HG03039 (cell line): Measurements from ENCODE around the gene NLRP11.

Experiments
- ATAC-seq: cut with Tn5 transposase; IDR thresholded peaks from one replicate; pipeline ENCODE4 v1.9.1; 2021; ENCODE audit warnings: mild to moderate bottlenecking, moderate library complexity; ENCODE audit not compliant: unreplicated experiment

Gene NLRP11

DNA sequence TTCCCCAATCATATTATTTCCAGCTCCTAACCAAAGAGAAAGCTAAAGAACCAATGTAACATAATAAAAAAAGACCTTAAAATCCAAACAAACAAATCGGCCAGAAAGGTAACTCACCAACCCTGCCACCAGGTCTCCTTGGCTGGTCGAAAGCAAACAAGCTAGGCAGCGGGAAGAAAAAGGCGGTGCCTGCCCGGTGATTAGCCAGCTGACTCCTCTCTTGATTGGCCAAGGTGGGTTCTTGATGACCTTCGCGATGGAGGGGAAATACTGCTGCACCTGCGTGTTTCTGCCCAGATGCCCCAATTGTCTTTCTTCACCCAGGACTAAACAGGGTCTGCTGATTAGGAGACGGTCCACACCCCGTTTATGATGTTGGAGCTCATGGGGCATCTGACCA is at the start of gene NLRP11:
Gene NLRP11, minus strand, starts transcription at position 154 of the 400 bp plus-strand sequence. CDS start 13,825 bp downstream, outside the sequence.
- ATAC-seq, result no peak

DNA sequence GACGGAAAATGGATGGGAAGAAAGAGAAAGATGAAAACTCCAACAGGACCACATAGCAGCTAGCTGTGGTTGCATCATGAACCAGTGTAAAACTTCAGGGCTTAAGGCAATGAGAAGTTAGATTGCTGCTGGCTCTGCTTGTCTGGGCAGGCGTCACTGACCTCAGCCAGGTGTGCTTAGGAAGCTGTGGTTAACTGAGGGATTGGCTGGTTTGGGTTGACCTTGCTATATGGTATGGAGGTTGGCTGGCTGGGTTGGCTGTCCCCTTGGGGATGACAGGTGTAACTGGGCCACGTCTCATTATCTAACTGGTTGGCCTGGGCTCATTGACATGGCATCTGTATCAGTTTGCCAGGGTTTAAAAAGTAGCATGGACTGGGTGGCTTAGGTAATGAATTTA is 45.4 kb upstream of the NLRP11 start:
- no peak for ATAC-seq

DNA sequence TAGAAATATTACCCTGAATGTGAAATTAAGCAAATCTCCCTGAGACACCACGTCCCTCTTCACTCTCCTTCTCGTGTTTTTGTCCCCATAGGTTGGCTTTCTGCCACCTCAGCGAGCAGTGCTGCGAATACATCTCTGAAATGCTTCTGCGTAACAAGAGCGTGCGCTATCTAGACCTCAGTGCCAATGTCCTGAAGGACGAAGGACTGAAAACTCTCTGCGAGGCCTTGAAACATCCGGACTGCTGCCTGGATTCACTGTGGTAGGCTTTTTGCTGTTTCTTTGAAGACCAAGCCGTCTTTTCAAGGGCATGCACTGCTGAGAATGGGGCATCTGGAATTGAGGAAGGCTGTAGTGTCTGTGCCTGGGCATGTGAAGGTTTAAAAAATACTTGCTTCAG is 38.9 kb upstream of the NLRP11 start:
- ATAC-seq, result no peak

DNA sequence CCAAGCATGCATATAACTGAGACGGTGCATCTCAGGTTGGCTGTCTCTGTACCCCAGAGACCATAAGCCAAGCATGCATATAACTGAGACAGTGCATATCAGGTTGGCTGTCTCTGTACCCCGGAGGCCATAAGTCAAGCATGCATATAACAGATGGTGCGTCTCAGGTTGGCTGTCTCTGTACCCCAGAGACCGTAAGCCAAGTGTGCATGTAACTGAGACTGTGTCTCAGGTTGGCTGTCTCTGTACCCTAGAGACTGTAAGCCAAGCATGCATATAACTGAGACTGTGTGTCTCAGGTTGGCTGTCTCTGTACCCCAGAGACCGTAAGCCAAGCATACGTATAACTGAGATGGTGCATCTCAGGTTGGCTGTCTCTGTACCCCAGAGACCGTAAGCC is 35.3 kb upstream of the NLRP11 start:
- no peak for ATAC-seq

DNA sequence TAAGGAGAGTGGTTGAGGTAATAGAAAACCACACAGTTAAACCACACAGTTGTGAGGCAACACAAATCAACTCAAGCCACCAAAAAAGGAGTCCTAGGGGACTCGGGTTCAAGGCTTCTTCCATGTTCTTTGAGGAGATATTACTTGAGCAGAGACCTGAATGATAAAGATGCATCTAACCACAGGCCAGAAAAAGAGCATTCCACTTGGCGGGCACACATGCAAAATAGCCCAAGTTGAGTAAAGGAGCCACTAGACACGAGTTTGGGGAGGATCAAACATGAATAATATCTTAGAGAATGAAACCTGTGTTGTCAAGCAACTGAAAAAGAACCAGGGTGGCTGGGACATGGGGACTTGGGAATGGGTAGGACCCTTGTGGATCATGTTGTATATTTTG is 34.7 kb upstream of the NLRP11 start:
- ATAC-seq, result no peak

DNA sequence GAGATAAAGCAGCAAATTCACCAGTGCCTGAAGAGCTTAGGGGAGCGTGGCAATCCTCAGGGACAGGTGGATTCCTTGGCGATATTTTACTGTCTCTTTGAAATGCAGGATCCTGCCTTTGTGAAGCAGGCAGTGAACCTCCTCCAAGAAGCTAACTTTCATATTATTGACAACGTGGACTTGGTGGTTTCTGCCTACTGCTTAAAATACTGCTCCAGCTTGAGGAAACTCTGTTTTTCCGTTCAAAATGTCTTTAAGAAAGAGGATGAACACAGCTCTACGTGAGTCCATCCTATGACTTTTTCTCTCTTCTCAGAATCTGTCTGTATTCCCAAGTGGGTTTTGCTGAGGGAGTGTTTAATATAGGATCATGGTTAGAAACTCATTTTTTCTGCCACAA is 27.2 kb upstream of the NLRP11 start:
- ATAC-seq, result no peak

DNA sequence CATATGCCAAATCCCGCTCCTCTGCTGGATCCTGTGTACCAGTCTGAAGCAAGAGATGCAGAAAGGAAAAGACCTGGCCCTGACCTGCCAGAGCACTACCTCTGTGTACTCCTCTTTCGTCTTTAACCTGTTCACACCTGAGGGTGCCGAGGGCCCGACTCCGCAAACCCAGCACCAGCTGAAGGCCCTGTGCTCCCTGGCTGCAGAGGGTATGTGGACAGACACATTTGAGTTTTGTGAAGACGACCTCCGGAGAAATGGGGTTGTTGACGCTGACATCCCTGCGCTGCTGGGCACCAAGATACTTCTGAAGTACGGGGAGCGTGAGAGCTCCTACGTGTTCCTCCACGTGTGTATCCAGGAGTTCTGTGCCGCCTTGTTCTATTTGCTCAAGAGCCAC is 26.6 kb upstream of the NLRP11 start:
- ATAC-seq, result no peak

DNA sequence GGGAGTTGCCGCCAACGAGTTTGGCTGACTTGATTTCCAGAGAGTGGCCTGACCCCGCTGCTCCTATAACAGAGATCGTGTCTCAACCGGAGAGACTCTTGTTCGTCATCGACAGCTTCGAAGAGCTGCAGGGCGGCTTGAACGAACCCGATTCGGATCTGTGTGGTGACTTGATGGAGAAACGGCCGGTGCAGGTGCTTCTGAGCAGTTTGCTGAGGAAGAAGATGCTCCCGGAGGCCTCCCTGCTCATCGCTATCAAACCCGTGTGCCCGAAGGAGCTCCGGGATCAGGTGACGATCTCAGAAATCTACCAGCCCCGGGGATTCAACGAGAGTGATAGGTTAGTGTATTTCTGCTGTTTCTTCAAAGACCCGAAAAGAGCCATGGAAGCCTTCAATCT is 26.2 kb upstream of the NLRP11 start:
- ATAC-seq, result no peak

DNA sequence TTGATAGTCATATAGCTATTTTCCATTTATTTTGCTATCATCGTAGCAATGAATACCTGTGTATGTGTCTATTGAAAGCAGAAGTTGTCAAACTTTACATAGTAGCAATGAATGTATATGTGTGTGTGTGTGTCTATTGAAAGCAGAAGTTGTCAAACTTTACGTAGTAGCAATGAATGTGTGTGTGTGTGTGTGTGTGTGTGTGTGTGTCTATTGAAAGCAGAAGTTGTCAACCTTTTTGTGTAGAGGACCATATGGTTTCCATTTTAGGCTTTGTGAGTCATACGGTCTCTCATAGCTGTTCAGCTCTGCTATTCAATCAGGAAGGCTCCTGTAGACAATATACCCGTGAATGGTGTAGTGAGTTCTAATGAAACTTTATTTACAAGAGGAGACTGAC is 25.4 kb upstream of the NLRP11 start:
- ATAC-seq, result no peak

DNA sequence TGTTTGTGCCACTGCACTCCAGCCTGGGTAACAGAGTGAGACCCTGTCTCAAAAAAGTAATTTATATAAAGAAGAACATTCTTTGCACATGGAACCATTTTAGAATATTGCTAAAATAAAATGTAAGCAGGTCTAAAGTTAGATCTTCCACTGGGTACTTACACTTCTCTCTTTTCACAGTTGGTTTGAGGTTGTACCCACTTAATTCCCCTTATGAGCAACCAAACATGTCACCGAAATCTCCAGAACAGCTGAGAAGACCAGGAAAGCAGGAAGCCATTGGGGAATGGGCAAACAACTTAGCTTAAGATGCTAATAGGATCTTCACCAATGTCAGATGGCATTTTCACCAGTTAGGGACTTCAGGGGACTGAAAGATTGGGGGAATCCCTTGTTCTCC is 23.4 kb upstream of the NLRP11 start:
- no peak for ATAC-seq

DNA sequence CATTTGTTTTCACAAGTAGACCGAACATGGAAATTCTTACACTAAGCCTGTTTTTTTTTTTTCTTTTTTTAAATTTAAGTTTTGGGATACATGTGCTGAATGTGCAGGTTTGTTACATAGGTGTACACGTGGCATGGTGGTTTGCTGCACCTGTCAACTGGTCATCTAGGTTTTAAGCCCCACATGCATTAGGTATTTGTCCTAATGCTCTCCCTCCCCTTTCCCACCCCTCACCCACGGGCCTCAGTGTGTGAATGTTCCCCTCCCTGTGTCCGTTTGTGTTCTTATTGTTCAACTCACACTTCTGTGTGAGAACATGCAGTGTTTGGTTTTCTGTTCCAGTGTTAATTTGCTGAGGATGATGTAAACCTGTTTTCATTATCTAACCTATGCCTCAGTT is 7.1 kb upstream of the NLRP11 start:
- no peak for ATAC-seq

DNA sequence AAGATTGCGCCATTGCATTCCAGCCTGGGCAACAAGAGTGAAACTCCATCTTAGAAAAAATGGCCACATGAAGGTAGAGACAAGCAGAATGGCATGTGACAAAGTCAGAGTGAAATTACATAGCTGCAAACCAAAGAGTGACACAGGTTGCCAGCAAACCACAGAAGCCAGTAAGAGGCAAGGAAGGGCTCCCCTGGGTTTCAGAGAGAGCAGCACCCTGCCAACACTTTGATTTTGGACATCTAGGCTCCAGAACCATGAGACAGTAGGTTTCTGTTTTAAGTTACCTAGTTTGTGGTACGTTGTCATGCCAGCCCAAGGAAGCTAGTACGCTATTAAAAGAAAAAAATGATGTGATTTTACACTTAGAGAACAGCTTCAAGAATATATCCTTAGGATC is 6.5 kb upstream of the NLRP11 start:
- ATAC-seq, result no peak

DNA sequence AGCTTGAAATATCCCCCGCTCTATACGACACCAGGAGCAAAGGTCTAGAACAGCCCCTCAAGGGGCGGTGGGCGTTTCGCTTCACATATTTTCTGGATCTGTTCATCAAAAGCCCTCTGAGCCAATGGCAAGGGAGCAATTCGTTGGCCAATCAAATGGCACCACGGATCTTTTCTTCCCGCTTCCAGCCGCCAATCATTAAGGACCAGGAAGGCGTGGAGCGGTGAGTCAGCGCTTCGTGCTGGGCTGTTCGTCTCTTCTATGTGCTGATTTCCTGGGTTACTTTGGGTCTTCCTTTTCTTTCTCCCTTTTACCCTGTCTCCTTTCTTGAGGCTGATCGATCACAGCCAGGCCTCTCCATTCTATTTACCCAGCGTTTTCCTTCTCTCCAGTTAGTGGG is 4.5 kb upstream of the NLRP11 start, which contains the start of gene NLRP4:
Gene NLRP4, plus strand, starts transcription at position 201 of the 400 bp plus-strand sequence. CDS start 15,541 bp downstream, outside the sequence.
- ATAC-seq, result no peak

DNA sequence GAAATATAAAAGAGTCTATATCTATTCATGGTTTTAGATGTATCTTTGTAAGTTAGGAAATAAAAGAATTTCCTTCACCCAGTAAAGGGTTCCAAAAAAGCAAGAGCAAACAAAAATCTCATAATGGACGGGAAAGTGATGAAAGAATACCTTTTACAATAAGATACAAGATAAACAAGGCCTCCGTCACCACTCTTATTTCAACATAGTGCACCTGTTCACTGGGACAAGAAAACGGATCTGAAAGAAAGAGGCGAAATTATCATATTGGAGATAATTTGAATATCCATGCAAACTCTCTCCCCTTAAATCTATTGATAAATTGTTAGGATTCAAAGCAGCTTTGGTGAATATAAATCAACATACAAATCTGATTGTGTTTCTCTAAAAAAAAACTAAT is 877 bp upstream of the NLRP11 start:
- no peak for ATAC-seq

DNA sequence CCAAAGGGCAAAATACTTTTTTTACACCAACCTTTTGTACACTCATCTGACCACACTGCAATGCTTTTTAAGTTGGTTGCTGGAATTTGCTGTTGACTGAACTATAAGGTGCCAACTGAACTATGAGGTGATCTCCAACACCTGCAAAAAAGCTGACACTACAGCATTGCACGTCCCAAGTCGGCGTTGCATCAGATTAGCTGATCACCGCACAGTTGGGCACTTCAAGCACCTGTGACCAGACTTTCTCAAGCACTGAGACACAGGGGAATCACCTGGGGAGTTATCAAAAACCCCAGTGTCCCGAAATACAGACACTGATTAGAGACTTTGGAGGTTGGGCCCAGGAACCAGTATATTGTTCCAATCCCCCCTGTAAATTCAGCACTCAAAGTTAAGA is 1.1 kb downstream of the NLRP11 start:
- ATAC-seq, result no peak

DNA sequence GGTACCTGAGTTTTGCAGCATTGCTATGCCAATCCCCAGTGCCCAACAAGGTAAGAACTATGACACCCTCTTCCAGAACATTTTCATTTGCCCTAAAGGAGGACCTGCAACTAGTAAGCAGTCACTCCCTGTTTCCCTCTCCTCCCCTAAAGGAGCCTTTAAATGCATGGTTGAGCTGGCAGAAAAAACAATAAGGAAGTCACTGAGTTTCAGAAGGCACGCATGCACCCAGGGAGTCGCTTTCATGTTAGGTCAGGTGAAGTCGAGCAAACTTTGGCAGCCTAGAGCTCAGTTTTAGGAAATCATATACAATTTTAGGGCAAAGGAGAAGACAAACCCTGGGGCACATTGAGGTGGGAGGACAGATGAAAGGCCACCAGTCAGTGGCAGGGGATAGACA is 11.8 kb downstream of the NLRP11 start:
- no peak for ATAC-seq

DNA sequence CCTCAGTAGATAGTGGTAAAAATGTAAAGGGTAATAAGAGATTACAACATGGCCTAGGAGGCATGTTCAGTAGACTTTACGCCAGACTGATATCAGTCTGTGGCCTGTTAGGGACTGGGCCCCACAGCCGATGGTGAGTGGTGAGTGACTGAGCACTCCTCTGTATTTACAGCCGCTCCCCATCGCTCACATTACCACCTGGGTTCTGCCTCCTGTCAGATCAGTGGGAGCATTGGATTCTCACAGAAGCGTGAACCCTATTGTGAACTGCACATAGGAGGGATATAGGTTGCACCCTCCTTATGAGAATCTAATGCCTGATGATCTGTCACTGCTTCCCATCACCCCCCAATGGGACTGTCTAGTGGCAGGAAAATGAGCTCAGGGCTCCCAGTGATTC is 17.9 kb downstream of the NLRP11 start:
- no peak for ATAC-seq

DNA sequence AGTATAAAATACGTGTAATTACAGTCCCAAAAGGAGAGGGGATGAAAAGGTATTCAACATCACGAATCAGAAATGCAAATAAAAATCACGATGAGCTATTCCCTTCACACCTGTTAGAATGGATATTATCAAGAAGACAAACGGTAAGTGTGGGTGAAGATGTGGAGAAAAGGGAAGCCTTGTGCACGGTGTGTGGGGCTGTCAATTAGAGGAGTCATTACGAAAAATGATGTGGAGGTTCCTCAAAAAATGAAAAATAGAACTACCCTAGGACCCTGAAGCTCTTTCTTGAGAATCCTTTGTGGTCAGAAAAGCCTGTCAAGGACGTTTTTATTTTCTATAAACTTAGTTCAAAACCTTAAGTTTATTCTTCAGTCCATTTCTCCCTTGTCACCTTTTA is 19.4 kb downstream of the NLRP11 start:
- no peak for ATAC-seq

DNA sequence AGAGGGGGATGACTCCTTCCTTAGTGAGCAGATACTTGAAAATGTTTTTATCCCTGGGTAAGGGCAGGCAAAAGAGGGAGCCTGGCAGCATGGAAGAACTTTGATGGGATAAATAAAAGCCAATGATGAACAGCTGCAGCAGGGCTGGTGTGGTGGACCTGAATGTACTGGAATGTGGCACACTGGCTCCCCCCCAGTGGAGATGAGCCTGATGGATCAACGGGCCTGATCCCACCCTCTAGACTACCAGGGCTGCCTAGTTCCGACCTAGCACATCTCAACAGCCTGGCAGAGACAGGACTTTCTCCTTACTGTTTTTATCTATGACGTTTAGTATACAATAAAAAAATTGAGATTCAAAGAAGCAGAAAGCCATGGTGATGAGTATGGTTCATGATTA is 20.5 kb downstream of the NLRP11 start:
- ATAC-seq, result no peak

DNA sequence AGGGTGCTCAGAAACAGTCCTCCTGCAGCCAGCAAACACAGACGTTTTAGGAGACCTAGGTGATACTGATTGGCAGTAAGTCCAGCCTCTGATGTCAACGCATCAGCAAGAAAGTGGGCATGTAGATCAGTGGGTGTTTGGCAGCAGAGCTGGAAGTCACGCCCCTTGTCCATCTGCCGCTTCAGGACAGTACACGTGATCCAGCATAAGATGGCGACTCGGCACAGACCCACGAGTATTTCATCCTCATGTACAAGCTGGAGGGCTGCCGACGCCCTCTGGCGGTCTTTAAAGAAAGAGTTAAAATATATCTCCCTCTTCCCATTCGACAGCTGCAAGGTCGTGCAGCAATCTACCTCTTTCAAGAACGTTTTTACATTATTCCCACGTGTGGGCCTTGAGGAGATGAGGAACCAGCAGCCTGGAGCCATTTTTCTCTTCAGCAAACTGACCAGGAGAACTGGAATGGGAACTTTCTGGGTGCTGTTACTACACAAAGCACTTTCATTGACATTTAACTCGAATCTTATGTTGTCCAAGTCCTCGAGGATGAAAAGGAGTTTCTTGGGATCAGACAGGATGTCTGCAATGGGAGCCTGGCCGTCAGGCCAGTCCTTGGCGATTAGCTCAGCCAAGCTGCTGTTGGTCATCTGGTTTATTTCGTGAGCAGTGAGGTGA is 22.3 kb downstream of the NLRP11 start:
- ATAC-seq, result no peak

DNA sequence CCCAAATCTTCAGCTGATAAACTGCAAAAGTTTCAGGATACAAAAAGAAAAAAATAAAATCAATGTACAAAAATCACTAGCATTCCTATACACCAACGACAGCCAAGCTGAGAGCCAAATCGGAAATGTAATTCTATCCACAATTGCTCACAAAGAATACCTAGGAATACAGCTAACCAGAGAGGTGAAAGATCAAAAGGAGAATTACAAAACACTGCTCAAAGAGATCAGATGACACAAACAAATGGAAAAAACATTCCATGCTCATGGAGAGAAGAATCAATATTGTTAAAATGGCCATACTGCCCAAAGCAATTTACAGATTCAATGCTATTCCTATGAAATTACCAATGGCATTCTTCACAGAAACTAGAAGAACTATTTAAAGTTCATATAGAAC is 29.5 kb downstream of the NLRP11 start:
- no peak for ATAC-seq

DNA sequence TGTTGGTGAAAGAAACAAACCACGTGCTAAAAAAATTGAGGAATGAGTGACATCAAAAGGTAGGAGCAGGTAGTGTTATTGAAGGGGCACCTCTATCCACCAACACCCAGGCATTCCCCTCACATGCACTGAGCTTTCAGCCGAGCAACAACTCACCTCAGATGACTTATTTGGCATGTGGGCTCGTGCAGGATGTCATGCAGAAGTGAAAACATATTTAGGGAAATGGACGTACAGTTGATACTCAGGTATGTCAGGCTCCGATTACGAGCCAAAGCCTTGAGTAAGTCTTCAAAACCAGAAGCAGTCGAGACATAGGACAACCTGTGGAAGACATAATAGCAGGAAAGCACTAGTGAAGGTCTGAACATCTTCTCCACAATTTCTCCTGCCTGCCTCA is 30.4 kb downstream of the NLRP11 start:
- ATAC-seq, result no peak

DNA sequence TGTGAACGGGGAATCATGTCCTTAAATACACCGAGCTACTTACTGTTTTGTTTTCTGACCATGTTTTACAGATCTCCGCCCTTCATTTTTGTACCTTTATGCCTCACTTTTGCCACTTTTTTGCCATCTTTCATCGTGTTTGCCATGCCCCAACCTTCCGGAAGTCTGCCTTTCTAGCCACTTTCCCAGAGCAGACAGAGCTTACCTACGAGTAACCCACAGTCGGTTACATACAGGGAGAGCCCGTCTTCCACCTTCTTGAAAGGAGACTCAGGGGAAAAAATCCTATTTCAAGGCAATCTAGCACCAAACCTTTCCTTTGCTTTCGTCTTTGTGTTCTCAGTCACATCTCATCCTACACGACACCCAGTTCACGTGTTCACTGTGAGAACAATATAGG is 36.8 kb downstream of the NLRP11 start:
- ATAC-seq, result no peak
